Left ventricle myocardium inferior (tissue), 1 donor: ENCODE measurements around the gene IFNA4. TPM values are rescaled to one million over a fixed set of nuclear protein-coding genes. Genes with fewer than 3 reads are reported as not detected.
"Not testable (repeated sequence)": the region's sequence is repeated elsewhere in the genome, so short reads cannot be mapped to it uniquely, and the experiment has no call there.

Experiments
- DNase-seq: peaks from one replicate; pipeline ENCODE4 v3.0.0-alpha.2; 2020
- H3K27ac ChIP-seq: fragments of 200-600 bp; replicated peaks from 2 replicates; pipeline ENCODE4 v1.8.0; 2021
- H3K27me3 ChIP-seq: fragments of 200-600 bp; 2 replicates; pipeline ENCODE4 v1.8.0; 2021; ENCODE audit warnings: low read depth
- H3K36me3 ChIP-seq: fragments of 200-600 bp; 2 replicates; pipeline ENCODE4 v1.8.0; 2021
- H3K4me1 ChIP-seq: fragments of 200-600 bp; 2 replicates; pipeline ENCODE4 v1.8.0; 2021
- H3K4me3 ChIP-seq: fragments of 200-600 bp; 2 replicates; pipeline ENCODE4 v1.8.0; 2021; ENCODE audit warnings: mild to moderate bottlenecking, moderate library complexity
- H3K9me3 ChIP-seq: fragments of 200-600 bp; replicated peaks from 2 replicates; pipeline ENCODE4 v1.8.0; 2021
- CTCF ChIP-seq: fragments of 200-600 bp; IDR thresholded peaks from 2 replicates; pipeline ENCODE4 v1.8.0; 2021; ENCODE audit warnings: antibody characterized with exemption, mild to moderate bottlenecking, borderline replicate concordance
- intact Hi-C: fragments of 100-400 bp; cut with micrococcal nuclease; formaldehyde crosslinking; loops from one replicate; pipeline ENCODE4 v1.11.0; 2022
- total RNA-seq: library from RNA; stranded (reverse); fragmentation: NEBNext Ultra II Directional; extraction: Animal tissue kit (Norgen Biotek cat#: 25700); gene quantifications from one replicate; pipeline ENCODE4 v1.2.1, GENCODE V29; 2021
- donor health status: DM: no; HTN: yes; CAD: no; lungs with severe emphysema.

IFNA4 gene
- total RNA-seq, 1 donor from 2014 or later = not detected

- DNase-seq, H3K9me3 ChIP-seq, H3K27ac ChIP-seq, intact Hi-C loops, H3K36me3 ChIP-seq, H3K27me3 ChIP-seq, H3K4me1 ChIP-seq, H3K4me3 ChIP-seq: not testable (repeated sequence)
These were observed 23.4 kb upstream of the IFNA4 start for GRCh38 chr9:21210782-21211181.

- intact Hi-C loops = no loop called here
- no peak for TF ChIP-seq CTCF
These were observed 22.9 kb upstream of the IFNA4 start for GRCh38 chr9:21210311-21210710.

GRCh38 chr9:21207043-21207442 is 19.7 kb upstream of the IFNA4 start, which contains the start of gene IFNA10:
IFNA10 (minus strand) TSS chr9:21207143; CDS start chr9:21207097, 46 bp downstream.
- H3K9me3 ChIP-seq, H3K27me3 ChIP-seq, H3K4me3 ChIP-seq, H3K36me3 ChIP-seq, intact Hi-C loops, DNase-seq, H3K27ac ChIP-seq, H3K4me1 ChIP-seq: not testable (repeated sequence)

More at GRCh38 chr9:21210311-21210710, 22.9 kb upstream of the IFNA4 start:
- peaks cover 4% of the 10 kb centered on the region for H3K27me3 ChIP-seq
- no peak overlapping the region for H3K27ac ChIP-seq
- H3K4me1 ChIP-seq = no peaks in the 10 kb centered on the region
- no peak overlapping the region for H3K4me3 ChIP-seq
- DNase-seq = no peak
- no peaks in the 10 kb centered on the region for H3K36me3 ChIP-seq
- H3K9me3 ChIP-seq = no peaks in the 10 kb centered on the region

GRCh38 chr9:21205204-21205603 is 17.8 kb upstream of the IFNA4 start:
- Histone ChIP-seq H3K9me3 (peaks cover 7% of the 10 kb centered on the region), H3K27ac (no peak overlapping the region), H3K36me3 (no peaks in the 10 kb centered on the region), H3K27me3 (peaks cover 6% of the 10 kb centered on the region), H3K4me3 (no peak overlapping the region), H3K4me1 (no peaks in the 10 kb centered on the region)
- DNase-seq = no peak
- TF ChIP-seq CTCF = no peak
- intact Hi-C loops = no loop called here

- H3K27me3 ChIP-seq, DNase-seq, H3K36me3 ChIP-seq, H3K9me3 ChIP-seq, H3K4me1 ChIP-seq, H3K4me3 ChIP-seq, intact Hi-C loops, H3K27ac ChIP-seq: not testable (repeated sequence)
These were observed 14.7 kb upstream of the IFNA4 start, which contains the start of gene IFNA7 for GRCh38 chr9:21202105-21202504. IFNA7 (minus strand) TSS chr9:21202205; CDS start chr9:21202165, 40 bp downstream.

- DNase-seq, H3K36me3 ChIP-seq, H3K27me3 ChIP-seq, H3K27ac ChIP-seq, intact Hi-C loops, H3K4me3 ChIP-seq, H3K4me1 ChIP-seq, H3K9me3 ChIP-seq: not testable (repeated sequence)
- peak; percentile 65 for TF ChIP-seq CTCF
These were observed 7.7 kb upstream of the IFNA4 start for GRCh38 chr9:21194867-21195776.
